22Rv1 (cell line): ENCODE data around the gene ADAMTS17.

ENCODE experiments used
- CTCF ChIP-seq: fragments of 450-650 bp; IDR thresholded peaks from 2 replicates; pipeline ENCODE4 v1.5.1; 2017; ENCODE audit warnings: mild to moderate bottlenecking
- ZFX ChIP-seq: fragments of 450-650 bp; IDR thresholded peaks from 2 replicates; pipeline ENCODE4 v1.6.1; 2017; ENCODE audit warnings: antibody characterized with exemption, borderline replicate concordance

- TF ChIP-seq CTCF: no peak
- TF ChIP-seq ZFX: no peak
Measured at GRCh38 chr15:100175406-100176114, 166.2 kb downstream of the ADAMTS17 start.
